ENCODE results near the gene GRK4. TPM values are rescaled to one million over a fixed set of nuclear protein-coding genes. Genes with fewer than 3 reads are reported as not detected.

Gene GRK4
- total RNA-seq, 1 experiment from 2014 or later, result 4.2 TPM

GRCh38 chr4:3066836-3067400 lies 103.5 kb downstream of the GRK4 start (continued):
- TF ChIP-seq, protein P1, sequence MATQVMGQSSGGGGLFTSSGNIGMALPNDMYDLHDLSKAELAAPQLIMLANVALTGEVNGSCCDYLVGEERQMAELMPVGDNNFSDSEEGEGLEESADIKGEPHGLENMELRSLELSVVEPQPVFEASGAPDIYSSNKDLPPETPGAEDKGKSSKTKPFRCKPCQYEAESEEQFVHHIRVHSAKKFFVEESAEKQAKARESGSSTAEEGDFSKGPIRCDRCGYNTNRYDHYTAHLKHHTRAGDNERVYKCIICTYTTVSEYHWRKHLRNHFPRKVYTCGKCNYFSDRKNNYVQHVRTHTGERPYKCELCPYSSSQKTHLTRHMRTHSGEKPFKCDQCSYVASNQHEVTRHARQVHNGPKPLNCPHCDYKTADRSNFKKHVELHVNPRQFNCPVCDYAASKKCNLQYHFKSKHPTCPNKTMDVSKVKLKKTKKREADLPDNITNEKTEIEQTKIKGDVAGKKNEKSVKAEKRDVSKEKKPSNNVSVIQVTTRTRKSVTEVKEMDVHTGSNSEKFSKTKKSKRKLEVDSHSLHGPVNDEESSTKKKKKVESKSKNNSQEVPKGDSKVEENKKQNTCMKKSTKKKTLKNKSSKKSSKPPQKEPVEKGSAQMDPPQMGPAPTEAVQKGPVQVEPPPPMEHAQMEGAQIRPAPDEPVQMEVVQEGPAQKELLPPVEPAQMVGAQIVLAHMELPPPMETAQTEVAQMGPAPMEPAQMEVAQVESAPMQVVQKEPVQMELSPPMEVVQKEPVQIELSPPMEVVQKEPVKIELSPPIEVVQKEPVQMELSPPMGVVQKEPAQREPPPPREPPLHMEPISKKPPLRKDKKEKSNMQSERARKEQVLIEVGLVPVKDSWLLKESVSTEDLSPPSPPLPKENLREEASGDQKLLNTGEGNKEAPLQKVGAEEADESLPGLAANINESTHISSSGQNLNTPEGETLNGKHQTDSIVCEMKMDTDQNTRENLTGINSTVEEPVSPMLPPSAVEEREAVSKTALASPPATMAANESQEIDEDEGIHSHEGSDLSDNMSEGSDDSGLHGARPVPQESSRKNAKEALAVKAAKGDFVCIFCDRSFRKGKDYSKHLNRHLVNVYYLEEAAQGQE (IDR thresholded peaks at IDR 0.05; ENCODE audit: low read depth), result no peak
- TF ChIP-seq EZH2phosphoT487 (IDR thresholded peaks at IDR 0.05; ENCODE audit: borderline replicate concordance) (no peak), FOSL1 (IDR thresholded peaks at IDR 0.05; ENCODE audit: low read depth) (no peak), EZH2 (IDR thresholded peaks at IDR 0.05) (no peak), SRF (IDR thresholded peaks at IDR 0.05; ENCODE audit: low read depth) (no peak)

DNA sequence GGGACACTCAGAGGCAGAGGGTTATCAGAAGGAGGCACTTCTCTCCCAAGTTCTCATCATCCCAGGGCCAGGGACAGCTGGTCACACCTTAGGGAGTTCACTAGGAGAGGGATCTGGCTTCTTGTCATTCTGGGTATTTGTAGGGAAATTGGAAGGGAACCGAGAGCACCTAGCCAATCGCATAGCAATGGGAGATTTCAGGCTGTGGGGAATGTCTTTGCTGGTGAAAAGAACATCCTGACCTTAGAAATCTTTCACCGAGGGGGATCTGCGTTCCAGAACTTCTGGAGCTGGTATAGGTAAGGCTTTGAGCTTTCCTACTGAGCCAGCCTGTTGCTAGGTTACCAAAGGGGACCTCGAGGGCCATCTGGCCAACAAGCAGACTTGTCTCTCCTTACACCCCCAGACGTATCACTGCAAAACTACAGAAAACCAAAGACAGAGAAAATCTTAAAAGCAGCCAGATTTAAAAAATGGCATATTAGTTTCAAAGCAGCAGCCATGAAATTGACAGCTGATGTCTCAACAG lies 104.2 kb downstream of the GRK4 start:
- Histone ChIP-seq H3K9me3 (ENCODE audit: control insufficient read depth in 1 of 2, insufficient read depth in 1 of 2, low read depth in 1 of 2, low read length in 2 of 2) (no peaks in the 10 kb centered on the region), H3K27ac (ENCODE audit: low read depth, low read length) (no peak overlapping the region), H3K4me3 (replicated peaks in 1 of 2; ENCODE audit: low read depth in 1 of 2, low read length in 2 of 2) (no peak overlapping the region), H2AFZ (ENCODE audit: low read depth, low read length, poor library complexity, severe bottlenecking) (no peak overlapping the region), H3K4me1 (ENCODE audit: control insufficient read depth in 1 of 2, insufficient read depth in 2 of 2, low read length in 2 of 2) (no peaks in the 10 kb centered on the region), H3K79me2 (ENCODE audit: insufficient read depth, low read length) (no peaks in the 10 kb centered on the region), H3K9me2 (ENCODE audit: insufficient read depth) (no peaks in the 10 kb centered on the region), H3K36me3 (ENCODE audit: control insufficient read depth in 1 of 2, insufficient read depth in 2 of 2, low read length in 2 of 2) (no peaks in the 10 kb centered on the region), H3K9ac (ENCODE audit: low read length) (no peak overlapping the region), H3K27me3 (ENCODE audit: insufficient read depth, low read length) (no peaks in the 10 kb centered on the region), H4K20me1 (ENCODE audit: insufficient read depth) (no peaks in the 10 kb centered on the region), H3K4me2 (ENCODE audit: low read length) (no peak overlapping the region)
- RAD21 ChIA-PET (ENCODE audit: low non-redundant PET in 1 of 2, low total read pairs in 2 of 2, uncharacterized antibody in 2 of 2, unreplicated experiment in 2 of 2), result no interaction called here
- intact Hi-C loops (cut with micrococcal nuclease), result no loop called here
- no peak for ATAC-seq
- POLR2A ChIA-PET, result no interaction called here
- CTCF ChIA-PET, result no interaction called here
- no peak for DNase-seq (ENCODE audit: low read depth, low spot score)
- no TSS peak for BruUV-seq (replicated peaks)
- TF ChIP-seq ZBTB33 (IDR thresholded peaks at IDR 0.05; ENCODE audit: extremely low read depth, insufficient replicate concordance, low read length) (no peak), MAX (IDR thresholded peaks at IDR 0.05) (no peak), EZH2 (IDR thresholded peaks at IDR 0.05) (no peak), TCF7L2 (IDR thresholded peaks at IDR 0.05; ENCODE audit: borderline replicate concordance, extremely low read depth, insufficient read depth, insufficient read length) (no peak), YY1 (IDR thresholded peaks at IDR 0.05; ENCODE audit: extremely low read depth, insufficient replicate concordance, low read depth, low read length) (no peak), ZFX (IDR thresholded peaks at IDR 0.05) (no peak), EGR1 (IDR thresholded peaks at IDR 0.05; ENCODE audit: low read depth) (no peak), SRF (IDR thresholded peaks at IDR 0.05; ENCODE audit: low read depth) (no peak)
- TF ChIP-seq, protein P1 (IDR thresholded peaks at IDR 0.05; ENCODE audit: low read depth), result no peak
